ENCODE results near the gene BOD1. TPM values are rescaled to one million over a fixed set of nuclear protein-coding genes. Genes with fewer than 3 reads are reported as not detected.

Gene BOD1
- total and polyA plus RNA-seq, 9 of the 15 experiments (the other 6 are each of a cell fraction or from before 2014, with no cell fraction given), result 10.1 to 31.6 (median 22.6) TPM

DNA sequence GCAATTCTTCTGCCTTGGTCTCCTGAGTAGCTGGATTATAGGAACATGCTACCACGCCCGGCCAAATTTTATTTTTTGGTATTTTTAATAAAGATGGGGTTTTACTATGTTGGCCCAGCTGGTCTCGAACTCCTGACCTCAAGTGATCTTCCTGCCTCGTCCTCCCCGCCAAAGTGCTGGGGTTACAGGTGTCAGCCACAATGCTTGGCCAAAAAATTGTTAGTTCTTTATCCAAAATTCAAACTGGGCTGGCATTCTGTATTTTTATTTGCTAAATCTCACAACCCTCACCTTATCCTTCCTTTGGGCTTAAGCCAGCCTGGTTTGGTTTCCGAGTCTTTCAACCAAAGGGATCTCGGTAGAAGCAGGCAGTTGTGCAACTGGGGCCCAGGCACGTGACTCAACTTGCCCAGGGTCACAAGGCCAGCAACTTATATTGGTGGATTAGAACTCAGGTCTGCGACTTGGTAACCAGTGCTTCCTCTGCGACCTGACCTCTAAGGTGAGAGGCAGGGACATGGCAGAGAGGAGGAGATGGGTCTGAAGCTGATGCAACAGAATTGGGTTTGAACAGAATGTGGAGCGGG, 26.5 kb upstream of the BOD1 start:
- DNase-seq (ENCODE audit: extremely low read depth in 1 of 4, low spot score in 3 of 4), result no peak
- ChIA-PET CTCF (ENCODE audit: low intra/inter-chr PET ratio) (no interaction called here), POLR2A (interaction anchor here (1.1 to 2.4 kb wide), 3 partner anchors 8 to 18 kb away, joined by 6 to 7 read pairs (median 6); no protein-coding TSS in a partner anchor)
- Histone ChIP-seq H3K27me3 (ENCODE audit: control insufficient read depth in 2 of 2, insufficient read depth in 2 of 2, low read length in 2 of 2) (peaks cover 0 to 37% of the 10 kb centered on the region in 2 experiments; a peak in 2 of 5 replicates), H3K4me1 (replicated peaks in 1 of 2; ENCODE audit: control insufficient read depth in 2 of 2, insufficient read depth in 2 of 2, low read length in 2 of 2) (peaks cover 0 to under 1% of the 10 kb centered on the region in 2 experiments; a peak in 1 of 5 replicates), H3K27ac (ENCODE audit: extremely low read depth, low read depth, low read length) (no peak overlapping the region), H2AFZ (ENCODE audit: low read depth, low read length) (no peak overlapping the region), H3K4me3 (no peak overlapping the region), H3K4me2 (ENCODE audit: insufficient read depth, low read length) (no peak overlapping the region), H3K9me3 (replicated peaks; ENCODE audit: control insufficient read depth, insufficient read depth, low read depth, low read length) (no peaks in the 10 kb centered on the region), H4K20me1 (replicated peaks; ENCODE audit: control insufficient read depth, insufficient read depth, low read length) (no peaks in the 10 kb centered on the region), H3K9me1 (ENCODE audit: control insufficient read depth, insufficient read depth, low read length) (no peaks in the 10 kb centered on the region), H3K36me3 (ENCODE audit: control insufficient read depth, insufficient read depth, low read length) (no peaks in the 10 kb centered on the region), H3K79me2 (ENCODE audit: control insufficient read depth, insufficient read depth, low read length) (no peaks in the 10 kb centered on the region), H3K9ac (ENCODE audit: insufficient read depth in 1 of 2, low read depth in 2 of 2, low read length in 2 of 2) (no peak overlapping the region)
- intact Hi-C loops (cut with micrococcal nuclease) (loop anchor here (5.0 kb wide), 1 partner anchor 59 kb away; no protein-coding TSS in a partner anchor), in situ Hi-C loops (cut with MboI) (no loop called here)
- BruUV-seq (replicated peaks), result no TSS peak
- ATAC-seq, result no peak
- FAIRE-seq, result peak; percentile 19
- WGBS (ENCODE audit: insufficient coverage, low coverage, missing lambda C conversion rate), result 21% methylated on average over 11 of the region's 11 CpGs
- no peak for TF ChIP-seq PHF8 (IDR thresholded peaks at IDR 0.05; ENCODE audit: borderline replicate concordance, low read length)
- TF ChIP-seq KAT2B (IDR thresholded peaks at IDR 0.05; ENCODE audit: low read depth, low read length), result no peak
- no peak for TF ChIP-seq ATF1 (CRISPR knock-in tag; IDR thresholded peaks at IDR 0.05)
- TF ChIP-seq ATF1 (tag; IDR thresholded peaks at IDR 0.05), result no peak
- TF ChIP-seq U2AF1 (optimal IDR thresholded peaks at IDR 0.05; ENCODE audit: low read depth, low read length), result no peak
- TF ChIP-seq, protein P1, sequence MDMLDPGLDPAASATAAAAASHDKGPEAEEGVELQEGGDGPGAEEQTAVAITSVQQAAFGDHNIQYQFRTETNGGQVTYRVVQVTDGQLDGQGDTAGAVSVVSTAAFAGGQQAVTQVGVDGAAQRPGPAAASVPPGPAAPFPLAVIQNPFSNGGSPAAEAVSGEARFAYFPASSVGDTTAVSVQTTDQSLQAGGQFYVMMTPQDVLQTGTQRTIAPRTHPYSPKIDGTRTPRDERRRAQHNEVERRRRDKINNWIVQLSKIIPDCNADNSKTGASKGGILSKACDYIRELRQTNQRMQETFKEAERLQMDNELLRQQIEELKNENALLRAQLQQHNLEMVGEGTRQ (CRISPR knock-in tag; IDR thresholded peaks at IDR 0.05), result peak; percentile 53; the same call in 1 of the 2 replicates
- no peak for TF ChIP-seq POLR2G (IDR thresholded peaks at IDR 0.05; ENCODE audit: low read depth, low read length)
- TF ChIP-seq CEBPG (CRISPR knock-in tag; IDR thresholded peaks at IDR 0.05), result 0 out of 2 replicates have a peak, but pooled peaks have one; percentile 10
- peak in 1 of 2 experiments; percentile 38; a peak in 1 of 4 replicates for TF ChIP-seq CEBPG (tag; conservative IDR thresholded peaks at IDR 0.05 in 1 of 2, IDR thresholded peaks at IDR 0.05 in 1 of 2)
- TF ChIP-seq, protein P2, sequence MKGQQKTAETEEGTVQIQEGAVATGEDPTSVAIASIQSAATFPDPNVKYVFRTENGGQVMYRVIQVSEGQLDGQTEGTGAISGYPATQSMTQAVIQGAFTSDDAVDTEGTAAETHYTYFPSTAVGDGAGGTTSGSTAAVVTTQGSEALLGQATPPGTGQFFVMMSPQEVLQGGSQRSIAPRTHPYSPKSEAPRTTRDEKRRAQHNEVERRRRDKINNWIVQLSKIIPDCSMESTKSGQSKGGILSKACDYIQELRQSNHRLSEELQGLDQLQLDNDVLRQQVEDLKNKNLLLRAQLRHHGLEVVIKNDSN (CRISPR knock-in tag; IDR thresholded peaks at IDR 0.05), result 0 out of 2 replicates have a peak, but pooled peaks have one; percentile 13
- peak; percentile 41; the same call in 1 of the 2 replicates for TF ChIP-seq RAD51 (IDR thresholded peaks at IDR 0.05; ENCODE audit: borderline replicate concordance, low read depth)
- no peak for TF ChIP-seq MYBL2 (IDR thresholded peaks at IDR 0.05; ENCODE audit: low read depth)
- no peak for TF ChIP-seq MYBL2 (CRISPR knock-in tag; IDR thresholded peaks at IDR 0.05; ENCODE audit: borderline replicate concordance)
- no peak for TF ChIP-seq MEF2D (tag; conservative IDR thresholded peaks at IDR 0.05; ENCODE audit: low read depth)
- TF ChIP-seq, protein P3, sequence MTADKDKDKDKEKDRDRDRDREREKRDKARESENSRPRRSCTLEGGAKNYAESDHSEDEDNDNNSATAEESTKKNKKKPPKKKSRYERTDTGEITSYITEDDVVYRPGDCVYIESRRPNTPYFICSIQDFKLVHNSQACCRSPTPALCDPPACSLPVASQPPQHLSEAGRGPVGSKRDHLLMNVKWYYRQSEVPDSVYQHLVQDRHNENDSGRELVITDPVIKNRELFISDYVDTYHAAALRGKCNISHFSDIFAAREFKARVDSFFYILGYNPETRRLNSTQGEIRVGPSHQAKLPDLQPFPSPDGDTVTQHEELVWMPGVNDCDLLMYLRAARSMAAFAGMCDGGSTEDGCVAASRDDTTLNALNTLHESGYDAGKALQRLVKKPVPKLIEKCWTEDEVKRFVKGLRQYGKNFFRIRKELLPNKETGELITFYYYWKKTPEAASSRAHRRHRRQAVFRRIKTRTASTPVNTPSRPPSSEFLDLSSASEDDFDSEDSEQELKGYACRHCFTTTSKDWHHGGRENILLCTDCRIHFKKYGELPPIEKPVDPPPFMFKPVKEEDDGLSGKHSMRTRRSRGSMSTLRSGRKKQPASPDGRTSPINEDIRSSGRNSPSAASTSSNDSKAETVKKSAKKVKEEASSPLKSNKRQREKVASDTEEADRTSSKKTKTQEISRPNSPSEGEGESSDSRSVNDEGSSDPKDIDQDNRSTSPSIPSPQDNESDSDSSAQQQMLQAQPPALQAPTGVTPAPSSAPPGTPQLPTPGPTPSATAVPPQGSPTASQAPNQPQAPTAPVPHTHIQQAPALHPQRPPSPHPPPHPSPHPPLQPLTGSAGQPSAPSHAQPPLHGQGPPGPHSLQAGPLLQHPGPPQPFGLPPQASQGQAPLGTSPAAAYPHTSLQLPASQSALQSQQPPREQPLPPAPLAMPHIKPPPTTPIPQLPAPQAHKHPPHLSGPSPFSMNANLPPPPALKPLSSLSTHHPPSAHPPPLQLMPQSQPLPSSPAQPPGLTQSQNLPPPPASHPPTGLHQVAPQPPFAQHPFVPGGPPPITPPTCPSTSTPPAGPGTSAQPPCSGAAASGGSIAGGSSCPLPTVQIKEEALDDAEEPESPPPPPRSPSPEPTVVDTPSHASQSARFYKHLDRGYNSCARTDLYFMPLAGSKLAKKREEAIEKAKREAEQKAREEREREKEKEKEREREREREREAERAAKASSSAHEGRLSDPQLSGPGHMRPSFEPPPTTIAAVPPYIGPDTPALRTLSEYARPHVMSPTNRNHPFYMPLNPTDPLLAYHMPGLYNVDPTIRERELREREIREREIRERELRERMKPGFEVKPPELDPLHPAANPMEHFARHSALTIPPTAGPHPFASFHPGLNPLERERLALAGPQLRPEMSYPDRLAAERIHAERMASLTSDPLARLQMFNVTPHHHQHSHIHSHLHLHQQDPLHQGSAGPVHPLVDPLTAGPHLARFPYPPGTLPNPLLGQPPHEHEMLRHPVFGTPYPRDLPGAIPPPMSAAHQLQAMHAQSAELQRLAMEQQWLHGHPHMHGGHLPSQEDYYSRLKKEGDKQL (CRISPR knock-in tag; IDR thresholded peaks at IDR 0.05; ENCODE audit: borderline replicate concordance), result no peak

Measured in K562 (cell line).